HG03354 (cell line): ENCODE measurements around the gene KCNQ1.

ENCODE experiments used
- ATAC-seq: cut with Tn5 transposase; IDR thresholded peaks from one replicate; pipeline ENCODE4 v1.9.1; 2021; ENCODE audit warnings: mild to moderate bottlenecking; ENCODE audit not compliant: unreplicated experiment, poor library complexity, severe bottlenecking

Gene KCNQ1

GRCh38 chr11:2882396-2883110 lies 437.7 kb downstream of the KCNQ1 start:
- ATAC-seq: no peak

GRCh38 chr11:2883640-2883978 lies 438.8 kb downstream of the KCNQ1 start:
- ATAC-seq: no peak

GRCh38 chr11:2883979-2884815 lies 439.4 kb downstream of the KCNQ1 start:
- no peak for ATAC-seq

- no peak for ATAC-seq
Observed at GRCh38 chr11:2885017-2885677, 440.3 kb downstream of the KCNQ1 start.

- peak; percentile 81 for ATAC-seq
Observed at GRCh38 chr11:2885678-2886081, 440.9 kb downstream of the KCNQ1 start, which contains the start of gene CDKN1C. Gene CDKN1C (minus strand): TSS chr11:2885775. CDS start chr11:2885456, 319 bp downstream.

GRCh38 chr11:2886191-2886894 lies 441.5 kb downstream of the KCNQ1 start:
- peak; percentile 15 for ATAC-seq

GRCh38 chr11:2886936-2887335 lies 442.1 kb downstream of the KCNQ1 start:
- ATAC-seq: no peak

- no peak for ATAC-seq
Observed at GRCh38 chr11:2887515-2888195, 442.8 kb downstream of the KCNQ1 start.

- ATAC-seq: no peak
Observed at GRCh38 chr11:2888266-2888968, 443.6 kb downstream of the KCNQ1 start.

- ATAC-seq: no peak
Observed at GRCh38 chr11:2889362-2890273, 444.8 kb downstream of the KCNQ1 start.

- ATAC-seq: no peak
Observed at GRCh38 chr11:2890466-2891294, 445.9 kb downstream of the KCNQ1 start.

- no peak for ATAC-seq
Observed at GRCh38 chr11:2891326-2892214, 446.8 kb downstream of the KCNQ1 start.

GRCh38 chr11:2892215-2892966 lies 447.6 kb downstream of the KCNQ1 start:
- peak; percentile 59 for ATAC-seq

- no peak for ATAC-seq
Observed at GRCh38 chr11:2892967-2893528, 448.2 kb downstream of the KCNQ1 start.

GRCh38 chr11:2893935-2894334 lies 449.1 kb downstream of the KCNQ1 start:
- ATAC-seq: no peak
